GM23338 (cell line): ENCODE measurements around the gene JUNB. TPM values are rescaled to one million over a fixed set of nuclear protein-coding genes. Genes with fewer than 3 reads are reported as not detected.

Experiments
- ATAC-seq: fragments of 200-7000 bp; cut with Tn5 transposase; 3 replicates; pipeline ENCODE4 v1.9.1; 2020
- DNase-seq: peaks from one replicate; pipeline ENCODE4 v3.0.0-alpha.2; 2015; ENCODE audit warnings: low spot score
- H2AFZ ChIP-seq: fragments of 200-600 bp; sonication (generic); 2 replicates; pipeline ENCODE4 v1.8.0; 2016; ENCODE audit warnings: antibody characterized with exemption, mild to moderate bottlenecking, moderate library complexity
- H3F3A ChIP-seq: fragments of 200-600 bp; sonication (generic); replicated peaks from 2 replicates; pipeline ENCODE4 v1.8.0; 2017; ENCODE audit warnings: antibody characterized with exemption, mixed run types, low read depth
- H3K27ac ChIP-seq: fragments of 200-600 bp; sonication (generic); 2 replicates; pipeline ENCODE4 v1.6.1; 2016; ENCODE audit warnings: low read depth
- H3K27me3 ChIP-seq: fragments of 200-600 bp; sonication (generic); 2 replicates; pipeline ENCODE4 v1.8.0; 2016; ENCODE audit warnings: mild to moderate bottlenecking, mixed run types, moderate library complexity; ENCODE audit not compliant: insufficient read depth
- H3K36me3 ChIP-seq: fragments of 200-600 bp; sonication (generic); 2 replicates; pipeline ENCODE4 v1.8.0; 2016; ENCODE audit warnings: mild to moderate bottlenecking; ENCODE audit not compliant: insufficient read depth
- H3K4me1 ChIP-seq: fragments of 200-600 bp; sonication (generic); 2 replicates; pipeline ENCODE4 v1.8.0; 2016; ENCODE audit warnings: mild to moderate bottlenecking, moderate library complexity; ENCODE audit not compliant: insufficient read depth
- H3K4me2 ChIP-seq: fragments of 200-600 bp; sonication (generic); 2 replicates; pipeline ENCODE4 v1.7.1; 2017; ENCODE audit warnings: mixed run types
- H3K4me3 ChIP-seq: fragments of 200-600 bp; sonication (generic); 2 replicates; pipeline ENCODE4 v1.6.1; 2016; ENCODE audit warnings: mixed run types
- H3K79me2 ChIP-seq: fragments of 200-600 bp; sonication (generic); replicated peaks from 2 replicates; pipeline ENCODE4 v1.8.0; 2017; ENCODE audit warnings: mild to moderate bottlenecking; ENCODE audit not compliant: insufficient read depth
- H3K9me2 ChIP-seq: fragments of 200-600 bp; sonication (generic); 2 replicates; pipeline ENCODE4 v1.8.0; 2017; ENCODE audit not compliant: insufficient read depth
- H4K20me1 ChIP-seq: fragments of 200-600 bp; sonication (generic); replicated peaks from 2 replicates; pipeline ENCODE4 v1.8.0; 2017; ENCODE audit warnings: mild to moderate bottlenecking; ENCODE audit not compliant: insufficient read depth
- H3K27ac Mint-ChIP-seq: 2 replicates; pipeline ENCODE4 v1.8.0; 2020; ENCODE audit warnings: inconsistent platforms, mild to moderate bottlenecking, moderate library complexity, mixed read lengths
- H3K27me3 Mint-ChIP-seq: 3 replicates; pipeline ENCODE4 v1.8.0; 2022; ENCODE audit warnings: low read depth, mild to moderate bottlenecking, moderate library complexity, mixed read lengths, inconsistent platforms; ENCODE audit not compliant: insufficient read depth, poor library complexity
- H3K36me3 Mint-ChIP-seq: 3 replicates; pipeline ENCODE4 v1.8.0; 2021; ENCODE audit warnings: low read depth, mild to moderate bottlenecking, inconsistent platforms, moderate library complexity, mixed read lengths
- H3K4me1 Mint-ChIP-seq: 3 replicates; pipeline ENCODE4 v1.8.0; 2020; ENCODE audit warnings: mild to moderate bottlenecking, inconsistent platforms, mixed read lengths
- H3K4me3 Mint-ChIP-seq: 3 replicates; pipeline ENCODE4 v1.8.0; 2021; ENCODE audit warnings: moderate library complexity, mild to moderate bottlenecking, inconsistent platforms, mixed read lengths
- H3K9me3 Mint-ChIP-seq: 3 replicates; pipeline ENCODE4 v1.8.0; 2020; ENCODE audit warnings: moderate library complexity, mild to moderate bottlenecking, inconsistent platforms, mixed read lengths
- CREB1 ChIP-seq: fragments of 250-450 bp; sonication (Bioruptor Pico); IDR thresholded peaks from 2 replicates; pipeline ENCODE4 v1.5.0; 2020; ENCODE audit warnings: low read depth, mild to moderate bottlenecking, moderate library complexity
- EZH2 ChIP-seq: fragments of 200-600 bp; sonication (generic); IDR thresholded peaks from one replicate; pipeline ENCODE4 v1.8.0; 2017; ENCODE audit warnings: antibody characterized with exemption, mild to moderate bottlenecking, low read depth; ENCODE audit not compliant: unreplicated experiment
- EZH2phosphoT487 ChIP-seq: fragments of 200-600 bp; sonication (generic); IDR thresholded peaks from one replicate; pipeline ENCODE4 v1.8.1; 2018; ENCODE audit warnings: antibody characterized with exemption; ENCODE audit not compliant: unreplicated experiment
- JUNB ChIP-seq: IDR thresholded peaks from one replicate; pipeline ENCODE4 v1.6.1; 2016; ENCODE audit warnings: antibody characterized with exemption; ENCODE audit not compliant: unreplicated experiment
- NANOG ChIP-seq: IDR thresholded peaks from 2 replicates; pipeline ENCODE4 v1.6.1; 2016; ENCODE audit warnings: antibody characterized with exemption, borderline replicate concordance
- POLR2AphosphoS5 ChIP-seq: IDR thresholded peaks from 2 replicates; pipeline ENCODE4 v1.6.1; 2016; ENCODE audit warnings: antibody characterized with exemption, low read depth
- STAT1 ChIP-seq: IDR thresholded peaks from one replicate; pipeline ENCODE4 v1.6.1; 2016; ENCODE audit warnings: antibody characterized with exemption; ENCODE audit not compliant: unreplicated experiment
- ZNF114 ChIP-seq: fragments of 250-450 bp; sonication (Bioruptor Pico); IDR thresholded peaks from 2 replicates; pipeline ENCODE4 v1.5.0; 2020; ENCODE audit warnings: mild to moderate bottlenecking, moderate library complexity
- ZNF331 ChIP-seq: fragments of 250-450 bp; sonication (Bioruptor Pico); IDR thresholded peaks from 2 replicates; pipeline ENCODE4 v1.5.0; 2020; ENCODE audit warnings: low read depth, mild to moderate bottlenecking, moderate library complexity
- polyA plus RNA-seq: library from polyadenylated mRNA; unstranded; fragments of >200 nt; fragmentation: Nextera tagmentation; extraction: Ambion mirVana; gene quantifications from 2 replicates; pipeline ENCODE4 v1.2.1, GENCODE V29; 2016
- total RNA-seq: library from RNA; depleted of rRNA; stranded (reverse); fragments of >200 nt; shearing (Covaris generic); gene quantifications from 2 replicates; pipeline ENCODE4 v1.2.3, GENCODE V29; 2014
- TF ChIP-seq, protein P1 (sequence below): IDR thresholded peaks from 2 replicates; pipeline ENCODE4 v1.6.1; 2016; ENCODE audit warnings: antibody characterized with exemption
- TF ChIP-seq, protein P2 (sequence below): IDR thresholded peaks from one replicate; pipeline ENCODE4 v1.6.1; 2018; ENCODE audit warnings: antibody characterized with exemption; ENCODE audit not compliant: unreplicated experiment
- TF ChIP-seq, protein P3 (sequence below): fragments of 250-450 bp; sonication (Bioruptor Pico); IDR thresholded peaks from 2 replicates; pipeline ENCODE4 v1.5.0; 2020; ENCODE audit warnings: mild to moderate bottlenecking, moderate library complexity
- TF ChIP-seq, protein P4 (sequence below), 2 experiments: fragments of 200-600 bp in 1 of 2; sonication (generic) in 1 of 2; conservative IDR thresholded peaks; 2 replicates each; pipeline versions ENCODE4 v1.5.1 to v1.6.1; 2016 to 2017; ENCODE audit warnings: antibody characterized with exemption in 2 of 2, low read depth in 2 of 2, mild to moderate bottlenecking in 2 of 2, moderate library complexity in 1 of 2

Gene JUNB
- total and polyA plus RNA-seq, 2 experiments from 2014 or later, result 7.7 to 20.2 TPM

DNA sequence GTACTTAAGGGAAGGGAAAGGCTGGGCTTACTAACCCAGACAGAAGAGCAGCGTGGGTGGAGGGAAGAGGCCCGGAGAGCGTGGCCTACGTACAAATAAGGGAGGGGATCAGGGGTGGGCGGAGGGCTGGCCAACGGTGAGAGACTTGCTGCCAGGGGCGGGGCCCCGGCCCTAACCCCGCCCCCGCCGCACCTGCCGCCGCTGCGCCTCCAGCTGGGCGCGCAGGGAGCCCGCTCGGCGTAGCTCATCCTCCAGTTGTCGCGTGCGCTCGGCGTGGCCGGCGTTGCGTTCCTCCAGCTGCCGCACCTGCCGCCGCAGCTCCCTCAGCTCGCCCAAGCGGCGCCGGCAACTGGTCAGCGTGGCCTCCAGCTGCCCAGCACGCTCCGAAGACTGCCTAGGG, 21.6 kb upstream of the JUNB start:
- Histone ChIP-seq H3K27me3 (no peaks in the 10 kb centered on the region), H3K79me2 (peaks cover 9% of the 10 kb centered on the region; the same call in 1 of the 2 replicates), H3K9me2 (no peaks in the 10 kb centered on the region), H3K4me1 (peaks cover 9% of the 10 kb centered on the region; the same call in 1 of the 2 replicates), H2AFZ (no peak overlapping the region), H3K4me3 (peak overlapping the region; percentile 43; the same call in 1 of the 2 replicates), H3F3A (peaks cover 32% of the 10 kb centered on the region), H3K27ac (peak overlapping the region; percentile 75; the same call in 1 of the 2 replicates), H3K36me3 (0 out of 2 replicates have a peak, but pooled peaks cover 10% of the 10 kb centered on the region), H4K20me1 (no peaks in the 10 kb centered on the region; the same call in 1 of the 2 replicates), H3K4me2 (peak overlapping the region; percentile 76)
- peaks cover 26% of the 10 kb centered on the region for H3K4me1 Mint-ChIP-seq
- peaks cover 51% of the 10 kb centered on the region for H3K36me3 Mint-ChIP-seq
- H3K27me3 Mint-ChIP-seq, result peaks cover 28% of the 10 kb centered on the region
- DNase-seq (peak; percentile 94), ATAC-seq (peak; percentile 72)
- peak overlapping the region; percentile 42; the same call in 2 of the 3 replicates for H3K4me3 Mint-ChIP-seq
- peaks cover 3% of the 10 kb centered on the region; the same call in 2 of the 3 replicates for H3K9me3 Mint-ChIP-seq
- TF ChIP-seq, protein P1, sequence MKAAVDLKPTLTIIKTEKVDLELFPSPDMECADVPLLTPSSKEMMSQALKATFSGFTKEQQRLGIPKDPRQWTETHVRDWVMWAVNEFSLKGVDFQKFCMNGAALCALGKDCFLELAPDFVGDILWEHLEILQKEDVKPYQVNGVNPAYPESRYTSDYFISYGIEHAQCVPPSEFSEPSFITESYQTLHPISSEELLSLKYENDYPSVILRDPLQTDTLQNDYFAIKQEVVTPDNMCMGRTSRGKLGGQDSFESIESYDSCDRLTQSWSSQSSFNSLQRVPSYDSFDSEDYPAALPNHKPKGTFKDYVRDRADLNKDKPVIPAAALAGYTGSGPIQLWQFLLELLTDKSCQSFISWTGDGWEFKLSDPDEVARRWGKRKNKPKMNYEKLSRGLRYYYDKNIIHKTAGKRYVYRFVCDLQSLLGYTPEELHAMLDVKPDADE, result no peak
- TF ChIP-seq, protein P2, sequence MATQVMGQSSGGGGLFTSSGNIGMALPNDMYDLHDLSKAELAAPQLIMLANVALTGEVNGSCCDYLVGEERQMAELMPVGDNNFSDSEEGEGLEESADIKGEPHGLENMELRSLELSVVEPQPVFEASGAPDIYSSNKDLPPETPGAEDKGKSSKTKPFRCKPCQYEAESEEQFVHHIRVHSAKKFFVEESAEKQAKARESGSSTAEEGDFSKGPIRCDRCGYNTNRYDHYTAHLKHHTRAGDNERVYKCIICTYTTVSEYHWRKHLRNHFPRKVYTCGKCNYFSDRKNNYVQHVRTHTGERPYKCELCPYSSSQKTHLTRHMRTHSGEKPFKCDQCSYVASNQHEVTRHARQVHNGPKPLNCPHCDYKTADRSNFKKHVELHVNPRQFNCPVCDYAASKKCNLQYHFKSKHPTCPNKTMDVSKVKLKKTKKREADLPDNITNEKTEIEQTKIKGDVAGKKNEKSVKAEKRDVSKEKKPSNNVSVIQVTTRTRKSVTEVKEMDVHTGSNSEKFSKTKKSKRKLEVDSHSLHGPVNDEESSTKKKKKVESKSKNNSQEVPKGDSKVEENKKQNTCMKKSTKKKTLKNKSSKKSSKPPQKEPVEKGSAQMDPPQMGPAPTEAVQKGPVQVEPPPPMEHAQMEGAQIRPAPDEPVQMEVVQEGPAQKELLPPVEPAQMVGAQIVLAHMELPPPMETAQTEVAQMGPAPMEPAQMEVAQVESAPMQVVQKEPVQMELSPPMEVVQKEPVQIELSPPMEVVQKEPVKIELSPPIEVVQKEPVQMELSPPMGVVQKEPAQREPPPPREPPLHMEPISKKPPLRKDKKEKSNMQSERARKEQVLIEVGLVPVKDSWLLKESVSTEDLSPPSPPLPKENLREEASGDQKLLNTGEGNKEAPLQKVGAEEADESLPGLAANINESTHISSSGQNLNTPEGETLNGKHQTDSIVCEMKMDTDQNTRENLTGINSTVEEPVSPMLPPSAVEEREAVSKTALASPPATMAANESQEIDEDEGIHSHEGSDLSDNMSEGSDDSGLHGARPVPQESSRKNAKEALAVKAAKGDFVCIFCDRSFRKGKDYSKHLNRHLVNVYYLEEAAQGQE, result no peak
- no peak for TF ChIP-seq EZH2
- peak; percentile 39; the same call in 1 of the 2 replicates for TF ChIP-seq POLR2AphosphoS5
- TF ChIP-seq ZNF114, result no peak
- TF ChIP-seq NANOG, result no peak
- TF ChIP-seq EZH2phosphoT487, result no peak
- no peak for TF ChIP-seq ZNF331
- TF ChIP-seq JUNB, result no peak
- TF ChIP-seq, protein P3, sequence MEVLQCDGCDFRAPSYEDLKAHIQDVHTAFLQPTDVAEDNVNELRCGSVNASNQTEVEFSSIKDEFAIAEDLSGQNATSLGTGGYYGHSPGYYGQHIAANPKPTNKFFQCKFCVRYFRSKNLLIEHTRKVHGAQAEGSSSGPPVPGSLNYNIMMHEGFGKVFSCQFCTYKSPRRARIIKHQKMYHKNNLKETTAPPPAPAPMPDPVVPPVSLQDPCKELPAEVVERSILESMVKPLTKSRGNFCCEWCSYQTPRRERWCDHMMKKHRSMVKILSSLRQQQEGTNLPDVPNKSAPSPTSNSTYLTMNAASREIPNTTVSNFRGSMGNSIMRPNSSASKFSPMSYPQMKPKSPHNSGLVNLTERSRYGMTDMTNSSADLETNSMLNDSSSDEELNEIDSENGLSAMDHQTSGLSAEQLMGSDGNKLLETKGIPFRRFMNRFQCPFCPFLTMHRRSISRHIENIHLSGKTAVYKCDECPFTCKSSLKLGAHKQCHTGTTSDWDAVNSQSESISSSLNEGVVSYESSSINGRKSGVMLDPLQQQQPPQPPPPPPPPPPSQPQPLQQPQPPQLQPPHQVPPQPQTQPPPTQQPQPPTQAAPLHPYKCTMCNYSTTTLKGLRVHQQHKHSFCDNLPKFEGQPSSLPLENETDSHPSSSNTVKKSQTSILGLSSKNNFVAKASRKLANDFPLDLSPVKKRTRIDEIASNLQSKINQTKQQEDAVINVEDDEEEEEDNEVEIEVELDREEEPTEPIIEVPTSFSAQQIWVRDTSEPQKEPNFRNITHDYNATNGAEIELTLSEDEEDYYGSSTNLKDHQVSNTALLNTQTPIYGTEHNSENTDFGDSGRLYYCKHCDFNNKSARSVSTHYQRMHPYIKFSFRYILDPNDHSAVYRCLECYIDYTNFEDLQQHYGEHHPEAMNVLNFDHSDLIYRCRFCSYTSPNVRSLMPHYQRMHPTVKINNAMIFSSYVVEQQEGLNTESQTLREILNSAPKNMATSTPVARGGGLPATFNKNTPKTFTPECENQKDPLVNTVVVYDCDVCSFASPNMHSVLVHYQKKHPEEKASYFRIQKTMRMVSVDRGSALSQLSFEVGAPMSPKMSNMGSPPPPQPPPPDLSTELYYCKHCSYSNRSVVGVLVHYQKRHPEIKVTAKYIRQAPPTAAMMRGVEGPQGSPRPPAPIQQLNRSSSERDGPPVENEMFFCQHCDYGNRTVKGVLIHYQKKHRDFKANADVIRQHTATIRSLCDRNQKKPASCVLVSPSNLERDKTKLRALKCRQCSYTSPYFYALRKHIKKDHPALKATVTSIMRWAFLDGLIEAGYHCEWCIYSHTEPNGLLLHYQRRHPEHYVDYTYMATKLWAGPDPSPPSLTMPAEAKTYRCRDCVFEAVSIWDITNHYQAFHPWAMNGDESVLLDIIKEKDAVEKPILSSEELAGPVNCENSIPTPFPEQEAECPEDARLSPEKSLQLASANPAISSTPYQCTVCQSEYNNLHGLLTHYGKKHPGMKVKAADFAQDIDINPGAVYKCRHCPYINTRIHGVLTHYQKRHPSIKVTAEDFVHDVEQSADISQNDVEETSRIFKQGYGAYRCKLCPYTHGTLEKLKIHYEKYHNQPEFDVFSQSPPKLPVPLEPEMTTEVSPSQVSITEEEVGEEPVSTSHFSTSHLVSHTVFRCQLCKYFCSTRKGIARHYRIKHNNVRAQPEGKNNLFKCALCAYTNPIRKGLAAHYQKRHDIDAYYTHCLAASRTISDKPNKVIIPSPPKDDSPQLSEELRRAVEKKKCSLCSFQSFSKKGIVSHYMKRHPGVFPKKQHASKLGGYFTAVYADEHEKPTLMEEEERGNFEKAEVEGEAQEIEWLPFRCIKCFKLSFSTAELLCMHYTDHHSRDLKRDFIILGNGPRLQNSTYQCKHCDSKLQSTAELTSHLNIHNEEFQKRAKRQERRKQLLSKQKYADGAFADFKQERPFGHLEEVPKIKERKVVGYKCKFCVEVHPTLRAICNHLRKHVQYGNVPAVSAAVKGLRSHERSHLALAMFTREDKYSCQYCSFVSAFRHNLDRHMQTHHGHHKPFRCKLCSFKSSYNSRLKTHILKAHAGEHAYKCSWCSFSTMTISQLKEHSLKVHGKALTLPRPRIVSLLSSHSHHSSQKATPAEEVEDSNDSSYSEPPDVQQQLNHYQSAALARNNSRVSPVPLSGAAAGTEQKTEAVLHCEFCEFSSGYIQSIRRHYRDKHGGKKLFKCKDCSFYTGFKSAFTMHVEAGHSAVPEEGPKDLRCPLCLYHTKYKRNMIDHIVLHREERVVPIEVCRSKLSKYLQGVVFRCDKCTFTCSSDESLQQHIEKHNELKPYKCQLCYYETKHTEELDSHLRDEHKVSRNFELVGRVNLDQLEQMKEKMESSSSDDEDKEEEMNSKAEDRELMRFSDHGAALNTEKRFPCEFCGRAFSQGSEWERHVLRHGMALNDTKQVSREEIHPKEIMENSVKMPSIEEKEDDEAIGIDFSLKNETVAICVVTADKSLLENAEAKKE (CRISPR knock-in tag), result no peak
- no peak for TF ChIP-seq STAT1
- TF ChIP-seq, protein P4, sequence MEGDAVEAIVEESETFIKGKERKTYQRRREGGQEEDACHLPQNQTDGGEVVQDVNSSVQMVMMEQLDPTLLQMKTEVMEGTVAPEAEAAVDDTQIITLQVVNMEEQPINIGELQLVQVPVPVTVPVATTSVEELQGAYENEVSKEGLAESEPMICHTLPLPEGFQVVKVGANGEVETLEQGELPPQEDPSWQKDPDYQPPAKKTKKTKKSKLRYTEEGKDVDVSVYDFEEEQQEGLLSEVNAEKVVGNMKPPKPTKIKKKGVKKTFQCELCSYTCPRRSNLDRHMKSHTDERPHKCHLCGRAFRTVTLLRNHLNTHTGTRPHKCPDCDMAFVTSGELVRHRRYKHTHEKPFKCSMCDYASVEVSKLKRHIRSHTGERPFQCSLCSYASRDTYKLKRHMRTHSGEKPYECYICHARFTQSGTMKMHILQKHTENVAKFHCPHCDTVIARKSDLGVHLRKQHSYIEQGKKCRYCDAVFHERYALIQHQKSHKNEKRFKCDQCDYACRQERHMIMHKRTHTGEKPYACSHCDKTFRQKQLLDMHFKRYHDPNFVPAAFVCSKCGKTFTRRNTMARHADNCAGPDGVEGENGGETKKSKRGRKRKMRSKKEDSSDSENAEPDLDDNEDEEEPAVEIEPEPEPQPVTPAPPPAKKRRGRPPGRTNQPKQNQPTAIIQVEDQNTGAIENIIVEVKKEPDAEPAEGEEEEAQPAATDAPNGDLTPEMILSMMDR (conservative IDR thresholded peaks at IDR 0.05; ENCODE audit: low read depth in 2 of 2), result peak in 1 of 2 experiments; percentile 44; a peak in 2 of 4 replicates
- TF ChIP-seq CREB1 (CRISPR knock-in tag), result peak; percentile 55
- no peak overlapping the region for H3K27ac Mint-ChIP-seq
